ENCODE results near the gene ARAP2. TPM values are rescaled to one million over a fixed set of nuclear protein-coding genes. Genes with fewer than 3 reads are reported as not detected.

ARAP2 gene
- total and polyA plus RNA-seq, 2 experiments from 2014 or later, result 5.9 to 22.7 TPM

GRCh38 chr4:36249610-36250009 is 5.3 kb upstream of the ARAP2 start:
- no peak overlapping the region for H3K4me2 ChIP-seq

GRCh38 chr4:36243355-36244256 is 708 bp downstream of the ARAP2 start:
- no peaks in the 10 kb centered on the region for H3K4me1 ChIP-seq (ENCODE audit: insufficient read depth)
- no peaks in the 10 kb centered on the region for H3K27me3 ChIP-seq
- no peaks in the 10 kb centered on the region for H4K20me1 ChIP-seq (ENCODE audit: insufficient read depth, poor library complexity, severe bottlenecking)
- no peaks in the 10 kb centered on the region for H3K9me2 ChIP-seq (replicated peaks; ENCODE audit: insufficient read depth)
- H3K4me2 ChIP-seq, result peak overlapping the region; percentile 83
- H3K79me2 ChIP-seq, result peaks cover 35% of the 10 kb centered on the region
- no peak for TF ChIP-seq CTCF (IDR thresholded peaks at IDR 0.05; ENCODE audit: poor library complexity)
- TF ChIP-seq EZH2phosphoT487 (IDR thresholded peaks at IDR 0.05; ENCODE audit: low read depth, severe bottlenecking, unreplicated experiment), result no peak
- TF ChIP-seq EZH2 (IDR thresholded peaks at IDR 0.05; ENCODE audit: borderline replicate concordance), result no peak
- H2AFZ ChIP-seq, result peak overlapping the region; percentile 79
- peak overlapping the region; percentile 89 for H3K4me3 ChIP-seq
- H3K27ac ChIP-seq, result peak overlapping the region; percentile 94
- DNase-seq (ENCODE audit: low spot score), result peak; percentile 68
- 3% methylated on average over 38 of the region's 38 CpGs for WGBS (ENCODE audit: low lambda C conversion rate, missing lambda C conversion rate)
- H3K9me3 ChIP-seq (ENCODE audit: low read depth), result no peaks in the 10 kb centered on the region
- no peaks in the 10 kb centered on the region for H3K36me3 ChIP-seq (replicated peaks; ENCODE audit: insufficient read depth, low read depth)

More at GRCh38 chr4:36249610-36250009, 5.3 kb upstream of the ARAP2 start:
- Histone ChIP-seq H3K27me3 (no peaks in the 10 kb centered on the region), H3K4me3 (no peak overlapping the region), H3K79me2 (no peaks in the 10 kb centered on the region), H4K20me1 (ENCODE audit: insufficient read depth, poor library complexity, severe bottlenecking) (no peaks in the 10 kb centered on the region), H2AFZ (no peak overlapping the region), H3K27ac (no peak overlapping the region), H3K4me1 (ENCODE audit: insufficient read depth) (no peaks in the 10 kb centered on the region), H3K9me2 (replicated peaks; ENCODE audit: insufficient read depth) (no peaks in the 10 kb centered on the region), H3K9me3 (ENCODE audit: low read depth) (no peaks in the 10 kb centered on the region), H3K36me3 (replicated peaks; ENCODE audit: insufficient read depth, low read depth) (no peaks in the 10 kb centered on the region)
- WGBS (ENCODE audit: low lambda C conversion rate, missing lambda C conversion rate), result 65% methylated on average over 1 of the region's 1 CpG
- no peak for DNase-seq (ENCODE audit: low spot score)
- no peak for TF ChIP-seq EZH2phosphoT487 (IDR thresholded peaks at IDR 0.05; ENCODE audit: low read depth, severe bottlenecking, unreplicated experiment)
- TF ChIP-seq CTCF (IDR thresholded peaks at IDR 0.05; ENCODE audit: poor library complexity), result no peak
- no peak for TF ChIP-seq EZH2 (IDR thresholded peaks at IDR 0.05; ENCODE audit: borderline replicate concordance)

GRCh38 chr4:36242629-36243354 is 1.5 kb downstream of the ARAP2 start:
- no peak for DNase-seq (ENCODE audit: low spot score)
- WGBS (ENCODE audit: low lambda C conversion rate, missing lambda C conversion rate), result 39% methylated on average over 7 of the region's 7 CpGs
- Histone ChIP-seq H3K9me3 (ENCODE audit: low read depth) (no peaks in the 10 kb centered on the region), H2AFZ (no peak overlapping the region), H3K4me1 (ENCODE audit: insufficient read depth) (no peaks in the 10 kb centered on the region), H3K4me2 (peak overlapping the region; percentile 83), H3K79me2 (peaks cover 39% of the 10 kb centered on the region), H3K9me2 (replicated peaks; ENCODE audit: insufficient read depth) (no peaks in the 10 kb centered on the region), H4K20me1 (ENCODE audit: insufficient read depth, poor library complexity, severe bottlenecking) (no peaks in the 10 kb centered on the region), H3K36me3 (replicated peaks; ENCODE audit: insufficient read depth, low read depth) (no peaks in the 10 kb centered on the region), H3K27me3 (no peaks in the 10 kb centered on the region), H3K4me3 (peak overlapping the region; percentile 89), H3K27ac (no peak overlapping the region)
- TF ChIP-seq EZH2phosphoT487 (IDR thresholded peaks at IDR 0.05; ENCODE audit: low read depth, severe bottlenecking, unreplicated experiment) (no peak), EZH2 (IDR thresholded peaks at IDR 0.05; ENCODE audit: borderline replicate concordance) (no peak), CTCF (IDR thresholded peaks at IDR 0.05; ENCODE audit: poor library complexity) (no peak)
